Neural crest cell (in vitro differentiated cells): ENCODE measurements around the gene PCNX2. TPM values are rescaled to one million over a fixed set of nuclear protein-coding genes. Genes with fewer than 3 reads are reported as not detected.

ENCODE experiments used
- DNase-seq: peaks from one replicate; pipeline ENCODE4 v3.0.0; 2021; ENCODE audit warnings: low read depth, mixed read lengths, low spot score
- H3K27ac Mint-ChIP-seq: one replicate; pipeline ENCODE4 v1.8.0; 2021; ENCODE audit warnings: mild to moderate bottlenecking, mixed read lengths; ENCODE audit not compliant: unreplicated experiment
- H3K27me3 Mint-ChIP-seq: 2 replicates; pipeline ENCODE4 v1.8.0; 2021; ENCODE audit warnings: low read depth, mild to moderate bottlenecking, mixed read lengths
- H3K36me3 Mint-ChIP-seq: 2 replicates; pipeline ENCODE4 v1.8.0; 2021; ENCODE audit warnings: low read depth, mild to moderate bottlenecking, mixed read lengths
- H3K4me1 Mint-ChIP-seq: 2 replicates; pipeline ENCODE4 v1.8.0; 2021; ENCODE audit warnings: mixed read lengths
- H3K4me3 Mint-ChIP-seq: one replicate; pipeline ENCODE4 v1.8.0; 2021; ENCODE audit warnings: mild to moderate bottlenecking, mixed read lengths
- H3K9me3 Mint-ChIP-seq: 2 replicates; pipeline ENCODE4 v1.8.0; 2021; ENCODE audit warnings: mixed read lengths
- CTCF ChIP-seq: fragments of 200-600 bp; sonication (generic); conservative IDR thresholded peaks from 2 replicates; pipeline ENCODE4 v1.5.0; 2021; ENCODE audit warnings: antibody characterized with exemption, mild to moderate bottlenecking
- total RNA-seq: library from RNA; stranded (reverse); gene quantifications from 2 replicates; pipeline ENCODE4 v1.2.1, GENCODE V29; 2021

The PCNX2 gene
- total RNA-seq, 1 donor from 2014 or later, result 13.6 TPM

- Mint-ChIP-seq H3K27ac (no peak overlapping the region), H3K36me3 (peaks cover 41% of the 10 kb centered on the region), H3K27me3 (no peaks in the 10 kb centered on the region), H3K9me3 (peaks cover 6% of the 10 kb centered on the region), H3K4me3 (no peak overlapping the region), H3K4me1 (no peaks in the 10 kb centered on the region)
- DNase-seq, result no peak
- no peak for TF ChIP-seq CTCF
Observed at GRCh38 chr1:232998646-232999045, 296.9 kb downstream of the PCNX2 start.

GRCh38 chr1:232998138-232998537, 297.4 kb downstream of the PCNX2 start:
- H3K36me3 Mint-ChIP-seq, result peaks cover 44% of the 10 kb centered on the region
- DNase-seq, result no peak
- no peak overlapping the region for H3K4me3 Mint-ChIP-seq
- no peaks in the 10 kb centered on the region for H3K27me3 Mint-ChIP-seq
- H3K9me3 Mint-ChIP-seq, result peaks cover 8% of the 10 kb centered on the region
- TF ChIP-seq CTCF, result no peak
- H3K27ac Mint-ChIP-seq, result no peak overlapping the region
- H3K4me1 Mint-ChIP-seq, result no peaks in the 10 kb centered on the region

GRCh38 chr1:232996143-232996542, 299.4 kb downstream of the PCNX2 start:
- peaks cover 56% of the 10 kb centered on the region for H3K36me3 Mint-ChIP-seq

GRCh38 chr1:232995189-232995588, 300.3 kb downstream of the PCNX2 start:
- no peaks in the 10 kb centered on the region for H3K4me1 Mint-ChIP-seq
- no peak overlapping the region for H3K4me3 Mint-ChIP-seq

More at GRCh38 chr1:232996143-232996542, 299.4 kb downstream of the PCNX2 start:
- TF ChIP-seq CTCF, result no peak
- no peak for DNase-seq
- Mint-ChIP-seq H3K4me1 (no peaks in the 10 kb centered on the region), H3K9me3 (peaks cover 12% of the 10 kb centered on the region), H3K27ac (no peak overlapping the region), H3K4me3 (no peak overlapping the region), H3K27me3 (no peaks in the 10 kb centered on the region)

GRCh38 chr1:232993555-232993954, 302.0 kb downstream of the PCNX2 start:
- H3K9me3 Mint-ChIP-seq, result peaks cover 12% of the 10 kb centered on the region

More at GRCh38 chr1:232995189-232995588, 300.3 kb downstream of the PCNX2 start:
- DNase-seq, result no peak
- Mint-ChIP-seq H3K9me3 (peaks cover 12% of the 10 kb centered on the region), H3K27me3 (no peaks in the 10 kb centered on the region), H3K27ac (no peak overlapping the region), H3K36me3 (peaks cover 57% of the 10 kb centered on the region)
- no peak for TF ChIP-seq CTCF

More at GRCh38 chr1:232993555-232993954, 302.0 kb downstream of the PCNX2 start:
- no peak for TF ChIP-seq CTCF
- no peak overlapping the region for H3K4me3 Mint-ChIP-seq
- peaks cover 52% of the 10 kb centered on the region for H3K36me3 Mint-ChIP-seq
- no peaks in the 10 kb centered on the region for H3K27me3 Mint-ChIP-seq
- no peaks in the 10 kb centered on the region for H3K4me1 Mint-ChIP-seq
- H3K27ac Mint-ChIP-seq, result no peak overlapping the region
- DNase-seq, result no peak
